GM12878 (cell line): ENCODE measurements around the gene DYNLT4. TPM values are rescaled to one million over a fixed set of nuclear protein-coding genes. Genes with fewer than 3 reads are reported as not detected.

Experiments
- ATAC-seq: fragments of 200-7000 bp; cut with Tn5 transposase; 3 replicates; pipeline ENCODE4 v1.9.1; 2020; ENCODE audit warnings: mild to moderate bottlenecking, moderate library complexity
- BruUV-seq: library from RNA; stranded (reverse); fragments of 400-500 nt; replicated peaks from 2 replicates; lab custom pipeline; 2021; lab: Mats Ljungman, UMichigan
- CTCF ChIA-PET: fragments of 300-600 bp; sonication (Branson Sonifier 250); formaldehyde crosslinking; extraction: SDS; loops from one replicate; lab custom pipeline; 2021; ENCODE audit warnings: inconsistent platforms; lab: Yijun Ruan, JAX
- POLR2A ChIA-PET: fragments of 350-600 bp; formaldehyde crosslinking; extraction: SDS; loops from one replicate; lab custom pipeline; 2021; ENCODE audit warnings: inconsistent platforms; lab: Charles Lee
- RAD21 ChIA-PET: fragments of 300-600 bp; sonication (Branson Sonifier 250); formaldehyde crosslinking; loops from one replicate; lab custom pipeline; 2023; ENCODE audit warnings: antibody characterized with exemption; ENCODE audit not compliant: unreplicated experiment; lab: Charles Lee
- SMC1A ChIA-PET: fragments of 300-600 bp; sonication (Branson Sonifier 250); formaldehyde crosslinking; loops from one replicate; lab custom pipeline; 2023; ENCODE audit not compliant: unreplicated experiment, uncharacterized antibody; lab: Charles Lee
- DNase-seq: peaks from one replicate; pipeline ENCODE4 v3.0.0-alpha.2; 2011; ENCODE audit warnings: low read depth, low spot score
- FAIRE-seq: peaks from 3 replicates; lab custom pipeline; 2011; peaks lifted over from hg19 to GRCh38; lab: Jason Lieb, UNC
- H2AFZ ChIP-seq: 2 replicates; pipeline ENCODE4 v1.6.0; 2011; ENCODE audit warnings: low read depth, low read length, control low read depth; ENCODE audit not compliant: control insufficient read depth
- H3K27ac ChIP-seq: 2 replicates; pipeline ENCODE4 v1.5.1; 2011; ENCODE audit warnings: control low read depth; ENCODE audit not compliant: control insufficient read depth, insufficient read depth
- H3K27me3 ChIP-seq, 2 experiments: replicated peaks in 1 of 2; 2 replicates each; pipeline versions ENCODE4 v1.6.0 to v1.6.1; 2011; ENCODE audit warnings: low read length in 1 of 2; ENCODE audit not compliant: control insufficient read depth in 2 of 2, insufficient read depth in 2 of 2
- H3K36me3 ChIP-seq, 2 experiments: 2 replicates each; pipeline ENCODE4 v1.5.1; 2011; ENCODE audit warnings: low read length in 1 of 2; ENCODE audit not compliant: control insufficient read depth in 2 of 2, insufficient read depth in 2 of 2
- H3K4me1 ChIP-seq: 2 replicates; pipeline ENCODE4 v1.6.1; 2011; ENCODE audit warnings: mild to moderate bottlenecking, low read length, moderate library complexity, mixed read lengths; ENCODE audit not compliant: control insufficient read depth, insufficient read depth
- H3K4me2 ChIP-seq: 2 replicates; pipeline ENCODE4 v1.6.0; 2011; ENCODE audit warnings: control low read depth; ENCODE audit not compliant: control insufficient read depth, insufficient read depth
- H3K4me3 ChIP-seq: fragments of 200-600 bp; sonication (generic); 2 replicates; pipeline ENCODE4 v1.5.1; 2016
- H3K79me2 ChIP-seq: 2 replicates; pipeline ENCODE4 v1.6.0; 2011; ENCODE audit warnings: low read length; ENCODE audit not compliant: control insufficient read depth, insufficient read depth
- H3K9ac ChIP-seq: 2 replicates; pipeline ENCODE4 v1.8.0; 2011; ENCODE audit warnings: low read length, control low read depth, mixed read lengths; ENCODE audit not compliant: control insufficient read depth, insufficient read depth
- H3K9me3 ChIP-seq: replicated peaks from 3 replicates; pipeline ENCODE4 v1.5.1; 2011; ENCODE audit warnings: mild to moderate bottlenecking, low read length; ENCODE audit not compliant: control insufficient read depth, insufficient read depth
- H4K20me1 ChIP-seq: 2 replicates; pipeline ENCODE4 v1.6.0; 2011; ENCODE audit not compliant: control insufficient read depth, insufficient read depth
- CHD1 ChIP-seq: IDR thresholded peaks from 2 replicates; pipeline ENCODE4 v1.6.1; 2012; ENCODE audit warnings: low read depth, low read length, improper control_type of control experiment
- IRF4 ChIP-seq: IDR thresholded peaks from 2 replicates; pipeline ENCODE4 v1.6.1; 2011; ENCODE audit warnings: low read depth, low read length
- RELA ChIP-seq: fragments of 450-650 bp; IDR thresholded peaks from 2 replicates; pipeline ENCODE4 v1.8.0; 2014; ENCODE audit warnings: borderline replicate concordance; ENCODE audit not compliant: partially characterized antibody
- SMAD5 ChIP-seq: IDR thresholded peaks from 2 replicates; pipeline ENCODE4 v1.6.1; 2016; ENCODE audit warnings: antibody characterized with exemption, low read depth
- WRNIP1 ChIP-seq: IDR thresholded peaks from 2 replicates; pipeline ENCODE4 v1.6.1; 2011; ENCODE audit warnings: low read depth, low read length, improper control_type of control experiment, borderline replicate concordance
- WGBS: methylation state at CpG from one replicate; pipeline ENCODE4 v1.1.6; 2016; ENCODE audit warnings: low lambda C conversion rate; ENCODE audit not compliant: insufficient replicate concordance, insufficient coverage; ENCODE audit errors: missing lambda C conversion rate; 5-methylcytosine and 5-hydroxymethylcytosine counted together
- in situ Hi-C: fragments of 300-500 bp; cut with MboI; formaldehyde crosslinking; loops from 9 replicates; pipeline ENCODE4 v1.14.3; 2018; ENCODE audit warnings: mixed read lengths
- intact Hi-C: fragments of 100-400 bp; cut with micrococcal nuclease; formaldehyde crosslinking; loops from one replicate; pipeline ENCODE4 v1.14.2; 2022; ENCODE audit not compliant: unreplicated experiment
- polyA plus RNA-seq, 11 experiments: library from polyadenylated mRNA; depleted of rRNA in 4 of 11; unstranded in 6 of 11; stranded (reverse) in 5 of 11; fragments of >200 nt; fragmentation: Nextera tagmentation in 4 of 11; fragmentation: Illumina TruSeq in 1 of 11; extraction: Ambion mirVana in 4 of 11; extraction: Trizol in 1 of 11; gene quantifications; 1 replicate in 1 of 11; 2 replicates in 10 of 11; pipeline versions ENCODE4 v1.2.1 to v1.2.3, GENCODE V29; 2011 to 2016; ENCODE audit warnings: inconsistent platforms in 2 of 11, missing spikeins in 2 of 11, low read depth in 1 of 11
- total RNA-seq, 4 experiments: library from RNA; depleted of rRNA in 3 of 4; stranded (reverse); fragments of >200 nt in 3 of 4; fragmentation: Illumina TruSeq in 1 of 4; extraction: Trizol in 1 of 4; gene quantifications; 2 replicates each; pipeline versions ENCODE4 v1.2.1 to v1.2.3, GENCODE V29; 2013 to 2021
- TF ChIP-seq, protein P1 (sequence below): fragments of 450-650 bp; conservative IDR thresholded peaks from 2 replicates; pipeline ENCODE4 v1.6.1; 2017; ENCODE audit warnings: mild to moderate bottlenecking, moderate library complexity

The DYNLT4 gene
- total and polyA plus RNA-seq, 10 of the 15 experiments (the other 5 are each of a cell fraction or from before 2014, with no cell fraction given): 0.23 to 0.28 TPM; not detected in 8

DNA sequence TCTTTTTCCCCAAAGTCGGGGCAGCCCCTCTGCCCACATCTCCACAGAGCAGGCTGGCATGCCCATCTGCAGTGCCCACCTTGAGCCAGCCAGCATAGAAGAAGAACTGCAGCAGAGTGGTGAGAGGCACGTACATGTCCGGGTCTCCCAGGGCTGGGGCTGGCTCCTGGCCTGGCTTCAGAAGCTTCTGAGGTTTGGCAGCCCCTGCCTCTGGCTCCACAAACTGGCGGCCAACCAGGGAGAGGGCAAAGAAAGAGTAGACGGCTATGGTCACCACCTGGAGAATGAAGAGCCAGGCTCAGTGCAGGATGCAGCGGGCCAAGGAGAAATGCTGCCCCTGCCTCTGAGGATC is 22.1 kb downstream of the DYNLT4 start:
- in situ Hi-C loops: no loop called here
- POLR2A ChIA-PET: interaction anchor here (0.6 to 3.0 kb wide), 9 partner anchors 8 to 1073 kb away, joined by 3 to 29 read pairs (median 6); partner anchors contain the start of genes RNU5D-1 and RPS8

More for the DNA sequence above, 22.1 kb downstream of the DYNLT4 start:
- no peaks in the 10 kb centered on the region; the same call in 1 of the 2 replicates for H3K79me2 ChIP-seq
- no peak for TF ChIP-seq WRNIP1
- no peak for TF ChIP-seq RELA
- TF ChIP-seq IRF4: no peak
- no peak for TF ChIP-seq SMAD5
- TF ChIP-seq, protein P1, sequence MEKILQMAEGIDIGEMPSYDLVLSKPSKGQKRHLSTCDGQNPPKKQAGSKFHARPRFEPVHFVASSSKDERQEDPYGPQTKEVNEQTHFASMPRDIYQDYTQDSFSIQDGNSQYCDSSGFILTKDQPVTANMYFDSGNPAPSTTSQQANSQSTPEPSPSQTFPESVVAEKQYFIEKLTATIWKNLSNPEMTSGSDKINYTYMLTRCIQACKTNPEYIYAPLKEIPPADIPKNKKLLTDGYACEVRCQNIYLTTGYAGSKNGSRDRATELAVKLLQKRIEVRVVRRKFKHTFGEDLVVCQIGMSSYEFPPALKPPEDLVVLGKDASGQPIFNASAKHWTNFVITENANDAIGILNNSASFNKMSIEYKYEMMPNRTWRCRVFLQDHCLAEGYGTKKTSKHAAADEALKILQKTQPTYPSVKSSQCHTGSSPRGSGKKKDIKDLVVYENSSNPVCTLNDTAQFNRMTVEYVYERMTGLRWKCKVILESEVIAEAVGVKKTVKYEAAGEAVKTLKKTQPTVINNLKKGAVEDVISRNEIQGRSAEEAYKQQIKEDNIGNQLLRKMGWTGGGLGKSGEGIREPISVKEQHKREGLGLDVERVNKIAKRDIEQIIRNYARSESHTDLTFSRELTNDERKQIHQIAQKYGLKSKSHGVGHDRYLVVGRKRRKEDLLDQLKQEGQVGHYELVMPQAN: no peak
- no peak for TF ChIP-seq CHD1
- H4K20me1 ChIP-seq: no peaks in the 10 kb centered on the region; the same call in 1 of the 2 replicates
- peaks cover 30% of the 10 kb centered on the region for H3K4me1 ChIP-seq
- FAIRE-seq (no peak), ATAC-seq (peak; percentile 3), DNase-seq (no peak)
- H2AFZ ChIP-seq: no peak overlapping the region; the same call in 1 of the 2 replicates
- H3K27ac ChIP-seq: no peak overlapping the region
- peak overlapping the region; percentile 95 for H3K4me2 ChIP-seq
- H3K4me3 ChIP-seq: no peak overlapping the region
- H3K36me3 ChIP-seq: peaks cover 0 to 12% of the 10 kb centered on the region in 2 experiments; a peak in 2 of 4 replicates
- H3K27me3 ChIP-seq: no peaks in the 10 kb centered on the region
- intact Hi-C loops: no loop called here
- BruUV-seq: no TSS peak
- H3K9ac ChIP-seq: no peak overlapping the region
- SMC1A ChIA-PET: interaction anchor here (0.6 to 2.5 kb wide), 6 partner anchors 8 to 63 kb away, joined by 3 to 9 read pairs (median 5); partner anchors contain the start of genes PLK3 and RNU5D-1
- RAD21 ChIA-PET: interaction anchor here (0.6 to 2.8 kb wide), 3 partner anchors 9 to 226 kb away, joined by 4 to 11 read pairs (median 4); partner anchors contain the start of genes HECTD3, PLK3, RPS8 and UROD
- 62% methylated on average over 6 of the region's 6 CpGs for WGBS
- no peaks in the 10 kb centered on the region for H3K9me3 ChIP-seq
- CTCF ChIA-PET: interaction anchor here (0.6 to 5.2 kb wide), 19 partner anchors 8 to 1936 kb away, joined by 3 to 40 read pairs (median 4); partner anchors contain the start of genes BTBD19, PLK3, RNU5D-1 and RPS8
